Fibroblast of the aortic adventitia (primary cell): ENCODE measurements around the gene CCDC18. TPM values are rescaled to one million over a fixed set of nuclear protein-coding genes. Genes with fewer than 3 reads are reported as not detected.

ENCODE experiments used
- DNase-seq: peaks from one replicate; pipeline ENCODE4 v3.0.0-alpha.2; 2010; ENCODE audit warnings: low read depth
- H3K4me3 ChIP-seq: 2 replicates; pipeline ENCODE4 v1.5.1; 2011; ENCODE audit warnings: low read depth, mild to moderate bottlenecking, control low read depth, low read length, moderate library complexity
- CTCF ChIP-seq: IDR thresholded peaks from 2 replicates; pipeline ENCODE4 v1.5.1; 2011; ENCODE audit warnings: mild to moderate bottlenecking, low read length, control low read depth, inconsistent platforms; ENCODE audit not compliant: insufficient read depth
- total RNA-seq: library from RNA; depleted of rRNA; stranded (reverse); fragments of >200 nt; gene quantifications from 2 replicates; pipeline ENCODE4 v1.2.3, GENCODE V29; 2012; ENCODE audit warnings: low replicate concordance

CCDC18 gene
- total RNA-seq, 1 donor = 16.0 TPM

GRCh38 chr1:93194231-93194990, 13.9 kb downstream of the CCDC18 start:
- no peak overlapping the region for H3K4me3 ChIP-seq
- no peak for TF ChIP-seq CTCF
- DNase-seq = no peak

GRCh38 chr1:93196591-93196990, 16.1 kb downstream of the CCDC18 start:
- TF ChIP-seq CTCF = no peak
- no peak overlapping the region for H3K4me3 ChIP-seq
- no peak for DNase-seq

- no peak for TF ChIP-seq CTCF
- no peak for DNase-seq
- no peak overlapping the region for H3K4me3 ChIP-seq
Measured at GRCh38 chr1:93199150-93199549, 18.6 kb downstream of the CCDC18 start.

- DNase-seq = no peak
- no peak for TF ChIP-seq CTCF
- no peak overlapping the region for H3K4me3 ChIP-seq
Measured at GRCh38 chr1:93200086-93200620, 19.6 kb downstream of the CCDC18 start.

GRCh38 chr1:93200714-93201113, 20.2 kb downstream of the CCDC18 start:
- no peak for TF ChIP-seq CTCF
- H3K4me3 ChIP-seq = no peak overlapping the region
- no peak for DNase-seq

GRCh38 chr1:93205892-93206566, 25.5 kb downstream of the CCDC18 start:
- H3K4me3 ChIP-seq = no peak overlapping the region
- no peak for TF ChIP-seq CTCF
- no peak for DNase-seq
